ENCODE data around the gene DOCK9. TPM values are rescaled to one million over a fixed set of nuclear protein-coding genes. Genes with fewer than 3 reads are reported as not detected.

DOCK9 gene
- total RNA-seq, 4 donors from 2014 or later: 127 to 191 (median 154) TPM

- 83% methylated on average over 4 of the region's 4 CpGs for WGBS
- no peak overlapping the region for H3K4me3 ChIP-seq
- no peak overlapping the region for H3K27ac ChIP-seq (replicated peaks in 1 of 4)
- H3K36me3 ChIP-seq: no peaks in the 10 kb centered on the region
- DNase-seq (ENCODE audit: extremely low spot score): no peak
- H3K9me3 ChIP-seq: no peaks in the 10 kb centered on the region
- peaks cover 0 to 8% (median 0%) of the 10 kb centered on the region in 4 donors for H3K27me3 ChIP-seq
- intact Hi-C loops (cut with DNase I): no loop called here
- no peaks in the 10 kb centered on the region for H3K4me1 ChIP-seq
- TF ChIP-seq POLR2A (IDR thresholded peaks at IDR 0.05; ENCODE audit: low read depth): no peak
- TF ChIP-seq CTCF (IDR thresholded peaks at IDR 0.05): no peak
- no peak for TF ChIP-seq POLR2AphosphoS5 (IDR thresholded peaks at IDR 0.05)
- TF ChIP-seq EP300 (IDR thresholded peaks at IDR 0.05): no peak
Measured at GRCh38 chr13:98768522-98768921, 209.3 kb downstream of the DOCK9 start.

GRCh38 chr13:98766697-98767096, 211.2 kb downstream of the DOCK9 start:
- DNase-seq (ENCODE audit: extremely low spot score): no peak
- intact Hi-C loops (cut with DNase I): no loop called here
- no peak overlapping the region for H3K4me3 ChIP-seq
- no peak overlapping the region for H3K27ac ChIP-seq (replicated peaks in 1 of 4)
- peaks cover 0 to 8% (median 0%) of the 10 kb centered on the region in 4 donors for H3K27me3 ChIP-seq
- peaks cover 0 to 4% (median 0%) of the 10 kb centered on the region in 4 donors for H3K4me1 ChIP-seq
- H3K9me3 ChIP-seq: no peaks in the 10 kb centered on the region
- WGBS: 68% methylated on average over 11 of the region's 11 CpGs
- TF ChIP-seq POLR2A (IDR thresholded peaks at IDR 0.05; ENCODE audit: low read depth) (no peak), CTCF (IDR thresholded peaks at IDR 0.05) (no peak), EP300 (IDR thresholded peaks at IDR 0.05) (no peak), POLR2AphosphoS5 (IDR thresholded peaks at IDR 0.05) (no peak)
- no peaks in the 10 kb centered on the region for H3K36me3 ChIP-seq

- no peak for DNase-seq (ENCODE audit: extremely low spot score)
- TF ChIP-seq CTCF (IDR thresholded peaks at IDR 0.05): no peak
- TF ChIP-seq EP300 (IDR thresholded peaks at IDR 0.05): no peak
- TF ChIP-seq POLR2AphosphoS5 (IDR thresholded peaks at IDR 0.05): no peak
- no peak for TF ChIP-seq POLR2A (IDR thresholded peaks at IDR 0.05; ENCODE audit: low read depth)
- intact Hi-C loops (cut with DNase I): no loop called here
- H3K36me3 ChIP-seq: no peaks in the 10 kb centered on the region
- H3K27me3 ChIP-seq: peaks cover 0 to 8% (median 0%) of the 10 kb centered on the region in 4 donors
- no peaks in the 10 kb centered on the region for H3K9me3 ChIP-seq
- WGBS: 77% methylated on average over 8 of the region's 8 CpGs
- H3K4me1 ChIP-seq: peaks cover 0 to 4% (median 0%) of the 10 kb centered on the region in 4 donors
- no peak overlapping the region for H3K27ac ChIP-seq (replicated peaks in 1 of 4)
- no peak overlapping the region for H3K4me3 ChIP-seq
Measured at GRCh38 chr13:98765996-98766519, 211.8 kb downstream of the DOCK9 start.

- Histone ChIP-seq H3K27me3 (no peaks in the 10 kb centered on the region), H3K36me3 (no peaks in the 10 kb centered on the region), H3K27ac (replicated peaks in 1 of 4) (no peak overlapping the region), H3K4me3 (peak overlapping the region in 3 of 4 donors; percentile 14 to 31 (median 30)), H3K9me3 (no peaks in the 10 kb centered on the region), H3K4me1 (peaks cover 0 to 4% (median 0%) of the 10 kb centered on the region in 4 donors)
- no peak for DNase-seq (ENCODE audit: extremely low spot score)
- intact Hi-C loops (cut with DNase I): no loop called here
- no peak for TF ChIP-seq POLR2A (IDR thresholded peaks at IDR 0.05; ENCODE audit: low read depth)
- TF ChIP-seq CTCF (IDR thresholded peaks at IDR 0.05): no peak
- no peak for TF ChIP-seq POLR2AphosphoS5 (IDR thresholded peaks at IDR 0.05)
- TF ChIP-seq EP300 (IDR thresholded peaks at IDR 0.05): no peak
- WGBS: 88% methylated on average over 15 of the region's 15 CpGs
Measured at GRCh38 chr13:98761986-98762616, 215.8 kb downstream of the DOCK9 start.

Measured in esophagus muscularis mucosa (tissue), 4 donors.